T-helper 2 cell treated with Interferon-gamma antibody and Interleukin-4, amounts not matched to agents 5 μg/mL and 100 μg/mL, for 36 hours (primary cell): ENCODE measurements around the gene GRB14.
"Not testable (repeated sequence)": the region's sequence is repeated elsewhere in the genome, so short reads cannot be mapped to it uniquely, and the experiment has no call there.

ENCODE experiments used
- DNase-seq: peaks from one replicate; pipeline ENCODE4 v3.0.0; 2021; ENCODE audit warnings: low spot score
- H3K27ac Mint-ChIP-seq: one replicate; pipeline ENCODE4 v1.8.0; 2021; ENCODE audit warnings: mild to moderate bottlenecking, mixed read lengths
- H3K27me3 Mint-ChIP-seq: one replicate; pipeline ENCODE4 v1.8.0; 2021; ENCODE audit warnings: low read depth, mixed read lengths
- H3K36me3 Mint-ChIP-seq: one replicate; pipeline ENCODE4 v1.8.0; 2021; ENCODE audit warnings: low read depth, mixed read lengths
- H3K4me1 Mint-ChIP-seq: one replicate; pipeline ENCODE4 v1.8.0; 2021; ENCODE audit warnings: low read depth, mixed read lengths
- H3K4me3 Mint-ChIP-seq: one replicate; pipeline ENCODE4 v1.8.0; 2022; ENCODE audit warnings: mild to moderate bottlenecking, moderate library complexity, mixed read lengths
- H3K9me3 Mint-ChIP-seq: one replicate; pipeline ENCODE4 v1.8.0; 2021; ENCODE audit warnings: mixed read lengths

GRB14 gene

GRCh38 chr2:164560181-164560792, 61.0 kb downstream of the GRB14 start:
- no peak for DNase-seq
- H3K27me3 Mint-ChIP-seq = no peaks in the 10 kb centered on the region
- no peak overlapping the region for H3K27ac Mint-ChIP-seq
- H3K36me3 Mint-ChIP-seq = no peaks in the 10 kb centered on the region
- H3K4me3 Mint-ChIP-seq = no peak overlapping the region
- no peaks in the 10 kb centered on the region for H3K4me1 Mint-ChIP-seq
- H3K9me3 Mint-ChIP-seq = no peaks in the 10 kb centered on the region

GRCh38 chr2:164558450-164558849, 62.8 kb downstream of the GRB14 start:
- no peaks in the 10 kb centered on the region for H3K27me3 Mint-ChIP-seq
- DNase-seq = no peak
- H3K9me3 Mint-ChIP-seq = no peaks in the 10 kb centered on the region
- no peaks in the 10 kb centered on the region for H3K4me1 Mint-ChIP-seq
- no peak overlapping the region for H3K4me3 Mint-ChIP-seq
- no peak overlapping the region for H3K27ac Mint-ChIP-seq
- H3K36me3 Mint-ChIP-seq = no peaks in the 10 kb centered on the region

DNA sequence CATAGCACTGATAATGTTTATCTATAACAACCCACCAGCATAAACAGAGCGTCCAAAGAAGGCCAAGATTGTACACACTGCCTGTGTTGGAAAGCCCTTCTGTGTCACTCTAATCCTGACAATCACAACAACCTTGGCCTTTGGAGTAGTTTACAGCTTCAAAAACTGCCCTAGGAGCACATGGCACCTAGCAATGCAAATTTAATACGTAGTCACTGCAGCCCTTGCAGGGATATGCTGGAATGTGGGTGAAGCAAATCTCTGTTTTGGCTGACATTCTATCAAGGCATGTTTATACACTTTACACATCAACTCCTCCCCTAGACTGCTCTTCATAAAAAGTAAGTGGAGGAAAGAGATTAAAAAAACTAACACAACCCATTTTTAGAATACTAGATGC, 66.8 kb downstream of the GRB14 start:
- no peaks in the 10 kb centered on the region for H3K9me3 Mint-ChIP-seq
- DNase-seq = no peak
- H3K27ac Mint-ChIP-seq = no peak overlapping the region
- no peaks in the 10 kb centered on the region for H3K4me1 Mint-ChIP-seq
- no peak overlapping the region for H3K4me3 Mint-ChIP-seq
- no peaks in the 10 kb centered on the region for H3K27me3 Mint-ChIP-seq
- H3K36me3 Mint-ChIP-seq = no peaks in the 10 kb centered on the region

DNA sequence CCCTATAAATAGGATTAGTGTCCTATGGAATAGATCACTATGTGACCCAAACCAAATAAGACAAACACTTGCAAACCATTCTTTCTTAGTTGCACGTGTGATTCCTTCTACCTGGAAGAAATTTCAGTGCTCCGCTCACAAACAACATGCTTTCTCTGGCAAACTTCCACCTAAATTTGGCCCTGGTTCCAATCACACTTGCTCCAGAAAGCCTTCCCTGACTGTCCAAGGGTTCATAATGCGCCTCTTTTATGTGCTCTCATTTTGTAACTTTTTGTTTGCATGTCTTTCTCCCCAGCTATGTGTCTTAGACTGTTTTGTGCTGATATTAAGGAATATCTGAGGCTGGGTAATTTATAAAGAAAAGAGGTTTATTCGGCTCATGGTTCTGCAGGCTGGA, 69.8 kb downstream of the GRB14 start:
- Mint-ChIP-seq H3K4me3 (no peak overlapping the region), H3K27me3 (no peaks in the 10 kb centered on the region), H3K4me1 (no peaks in the 10 kb centered on the region), H3K9me3 (peaks cover 7% of the 10 kb centered on the region), H3K36me3 (no peaks in the 10 kb centered on the region), H3K27ac (no peak overlapping the region)
- no peak for DNase-seq

GRCh38 chr2:164549705-164550104, 71.6 kb downstream of the GRB14 start:
- DNase-seq, H3K27ac Mint-ChIP-seq, H3K36me3 Mint-ChIP-seq, H3K27me3 Mint-ChIP-seq, H3K4me1 Mint-ChIP-seq, H3K4me3 Mint-ChIP-seq: not testable (repeated sequence)
- H3K9me3 Mint-ChIP-seq = peaks cover 12% of the 10 kb centered on the region

GRCh38 chr2:164545484-164545883, 75.8 kb downstream of the GRB14 start:
- Mint-ChIP-seq H3K36me3 (no peaks in the 10 kb centered on the region), H3K27me3 (no peaks in the 10 kb centered on the region), H3K9me3 (peaks cover 12% of the 10 kb centered on the region), H3K27ac (no peak overlapping the region), H3K4me3 (no peak overlapping the region), H3K4me1 (peaks cover 4% of the 10 kb centered on the region)
- DNase-seq = no peak

- no peak for DNase-seq
- no peak overlapping the region for H3K27ac Mint-ChIP-seq
- H3K27me3 Mint-ChIP-seq = no peaks in the 10 kb centered on the region
- no peaks in the 10 kb centered on the region for H3K36me3 Mint-ChIP-seq
- H3K4me3 Mint-ChIP-seq = no peak overlapping the region
- H3K9me3 Mint-ChIP-seq = peaks cover 12% of the 10 kb centered on the region
- peaks cover 4% of the 10 kb centered on the region for H3K4me1 Mint-ChIP-seq
Observed at GRCh38 chr2:164542581-164543021, 78.7 kb downstream of the GRB14 start.

DNA sequence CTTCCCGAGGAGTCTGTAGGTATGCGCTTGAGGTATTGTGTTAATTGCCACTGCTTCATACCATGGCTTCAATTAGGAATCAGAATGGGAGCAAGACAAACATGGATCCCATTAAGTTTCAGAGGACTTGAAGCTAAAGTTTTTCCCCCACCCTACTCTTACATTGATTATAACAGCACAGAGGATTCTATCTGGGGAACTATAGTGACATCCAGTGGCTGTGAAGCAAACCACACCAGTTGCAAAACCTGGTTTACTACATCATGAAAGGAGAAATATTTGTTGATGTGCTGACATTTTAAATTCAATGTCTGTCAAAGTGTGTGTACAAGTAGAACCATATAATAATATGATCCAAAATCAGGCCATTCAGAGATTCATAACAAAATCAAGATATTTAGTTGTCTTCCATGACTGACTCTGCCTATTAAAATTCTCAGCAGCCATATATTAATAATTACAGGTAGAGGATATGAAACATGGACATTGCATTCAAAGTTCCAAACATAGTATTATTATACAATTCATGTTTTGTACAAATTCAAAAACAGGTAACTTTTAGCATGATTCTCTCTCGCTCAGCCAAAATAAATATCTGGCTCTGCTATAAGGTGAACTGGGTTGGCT, 82.9 kb downstream of the GRB14 start:
- Mint-ChIP-seq H3K9me3 (no peaks in the 10 kb centered on the region), H3K36me3 (no peaks in the 10 kb centered on the region), H3K27me3 (no peaks in the 10 kb centered on the region), H3K4me1 (no peaks in the 10 kb centered on the region), H3K27ac (no peak overlapping the region), H3K4me3 (no peak overlapping the region)
- no peak for DNase-seq

- no peaks in the 10 kb centered on the region for H3K27me3 Mint-ChIP-seq
- H3K4me3 Mint-ChIP-seq = no peak overlapping the region
- H3K36me3 Mint-ChIP-seq = no peaks in the 10 kb centered on the region
- DNase-seq = no peak
- no peak overlapping the region for H3K27ac Mint-ChIP-seq
- no peaks in the 10 kb centered on the region for H3K4me1 Mint-ChIP-seq
- H3K9me3 Mint-ChIP-seq = no peaks in the 10 kb centered on the region
Observed at GRCh38 chr2:164535280-164536025, 85.8 kb downstream of the GRB14 start.

GRCh38 chr2:164530464-164530863, 90.8 kb downstream of the GRB14 start:
- H3K27me3 Mint-ChIP-seq = no peaks in the 10 kb centered on the region
- no peak overlapping the region for H3K4me3 Mint-ChIP-seq
- H3K9me3 Mint-ChIP-seq = no peaks in the 10 kb centered on the region
- no peaks in the 10 kb centered on the region for H3K36me3 Mint-ChIP-seq
- no peaks in the 10 kb centered on the region for H3K4me1 Mint-ChIP-seq
- H3K27ac Mint-ChIP-seq = no peak overlapping the region
- DNase-seq = no peak

- H3K9me3 Mint-ChIP-seq = peaks cover 5% of the 10 kb centered on the region
- DNase-seq = no peak
- no peak overlapping the region for H3K4me3 Mint-ChIP-seq
- H3K27me3 Mint-ChIP-seq = no peaks in the 10 kb centered on the region
- no peaks in the 10 kb centered on the region for H3K36me3 Mint-ChIP-seq
- no peaks in the 10 kb centered on the region for H3K4me1 Mint-ChIP-seq
- no peak overlapping the region for H3K27ac Mint-ChIP-seq
Observed at GRCh38 chr2:164523726-164524125, 97.6 kb downstream of the GRB14 start.

- Mint-ChIP-seq H3K4me1 (no peaks in the 10 kb centered on the region), H3K4me3 (no peak overlapping the region), H3K27ac (no peak overlapping the region), H3K36me3 (no peaks in the 10 kb centered on the region), H3K9me3 (peaks cover 8% of the 10 kb centered on the region), H3K27me3 (no peaks in the 10 kb centered on the region)
- no peak for DNase-seq
Observed at GRCh38 chr2:164523009-164523408, 98.3 kb downstream of the GRB14 start.

GRCh38 chr2:164522561-164522981, 98.7 kb downstream of the GRB14 start:
- Mint-ChIP-seq H3K27ac (no peak overlapping the region), H3K36me3 (no peaks in the 10 kb centered on the region), H3K4me1 (no peaks in the 10 kb centered on the region), H3K9me3 (peaks cover 9% of the 10 kb centered on the region), H3K4me3 (no peak overlapping the region), H3K27me3 (no peaks in the 10 kb centered on the region)
- no peak for DNase-seq

DNA sequence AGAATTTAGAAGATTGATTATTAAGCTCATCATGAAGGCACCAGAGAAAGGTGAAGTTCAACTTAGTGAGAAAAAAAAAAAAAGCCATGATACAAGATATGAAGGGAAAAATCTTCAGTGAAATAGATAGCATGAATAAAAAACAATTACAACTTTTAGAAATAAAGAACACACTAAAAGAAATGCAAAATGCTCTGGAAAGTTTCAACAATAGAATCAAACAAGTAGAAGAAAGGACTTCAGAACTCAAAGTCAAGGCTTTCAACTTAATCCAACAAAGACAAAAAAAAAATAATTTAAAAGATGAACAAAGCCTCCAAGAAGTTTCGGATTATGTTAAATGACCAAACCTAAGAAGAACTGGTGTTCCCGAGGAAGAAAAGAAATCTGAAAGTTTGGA, 105.5 kb downstream of the GRB14 start:
- peaks cover 38% of the 10 kb centered on the region for H3K9me3 Mint-ChIP-seq
- DNase-seq = no peak
- no peaks in the 10 kb centered on the region for H3K4me1 Mint-ChIP-seq
- H3K27ac Mint-ChIP-seq = no peak overlapping the region
- no peaks in the 10 kb centered on the region for H3K27me3 Mint-ChIP-seq
- H3K36me3 Mint-ChIP-seq = no peaks in the 10 kb centered on the region
- H3K4me3 Mint-ChIP-seq = no peak overlapping the region
